ENCODE measurements around the gene FTCDNL1.
A peak's percentile ranks its signal among the peaks of the same experiment; 100 is the strongest.

FTCDNL1 gene

DNA sequence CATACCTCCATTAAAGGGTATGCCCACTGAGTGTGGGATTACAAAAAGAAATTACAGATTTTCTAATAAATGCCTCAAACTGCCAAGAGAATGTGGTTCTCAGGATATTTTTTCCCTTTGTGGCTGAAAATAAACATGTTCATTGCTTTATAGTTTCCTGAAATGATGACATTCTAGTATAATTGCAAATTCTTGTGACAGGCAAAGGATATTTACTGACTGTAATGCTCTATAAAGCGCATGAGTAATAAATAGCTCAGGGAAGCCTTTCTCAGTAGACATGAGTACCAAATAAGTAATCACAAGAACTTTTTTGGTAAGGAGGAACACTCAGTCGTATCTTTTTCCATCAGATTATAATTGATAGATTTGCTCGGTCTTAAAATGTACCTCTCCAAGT, 72.3 kb downstream of the FTCDNL1 start:
- Mint-ChIP-seq H3K4me3 (no peak overlapping the region), H3K36me3 (ENCODE audit: low read depth) (no peaks in the 10 kb centered on the region), H3K27me3 (ENCODE audit: low read depth) (peaks cover 6% of the 10 kb centered on the region), H3K4me1 (no peaks in the 10 kb centered on the region), H3K9me3 (peaks cover 5% of the 10 kb centered on the region), H3K27ac (no peak overlapping the region)
- TF ChIP-seq, protein P1, sequence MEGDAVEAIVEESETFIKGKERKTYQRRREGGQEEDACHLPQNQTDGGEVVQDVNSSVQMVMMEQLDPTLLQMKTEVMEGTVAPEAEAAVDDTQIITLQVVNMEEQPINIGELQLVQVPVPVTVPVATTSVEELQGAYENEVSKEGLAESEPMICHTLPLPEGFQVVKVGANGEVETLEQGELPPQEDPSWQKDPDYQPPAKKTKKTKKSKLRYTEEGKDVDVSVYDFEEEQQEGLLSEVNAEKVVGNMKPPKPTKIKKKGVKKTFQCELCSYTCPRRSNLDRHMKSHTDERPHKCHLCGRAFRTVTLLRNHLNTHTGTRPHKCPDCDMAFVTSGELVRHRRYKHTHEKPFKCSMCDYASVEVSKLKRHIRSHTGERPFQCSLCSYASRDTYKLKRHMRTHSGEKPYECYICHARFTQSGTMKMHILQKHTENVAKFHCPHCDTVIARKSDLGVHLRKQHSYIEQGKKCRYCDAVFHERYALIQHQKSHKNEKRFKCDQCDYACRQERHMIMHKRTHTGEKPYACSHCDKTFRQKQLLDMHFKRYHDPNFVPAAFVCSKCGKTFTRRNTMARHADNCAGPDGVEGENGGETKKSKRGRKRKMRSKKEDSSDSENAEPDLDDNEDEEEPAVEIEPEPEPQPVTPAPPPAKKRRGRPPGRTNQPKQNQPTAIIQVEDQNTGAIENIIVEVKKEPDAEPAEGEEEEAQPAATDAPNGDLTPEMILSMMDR (IDR thresholded peaks at IDR 0.05; ENCODE audit: unreplicated experiment in 3 of 3) = no peak

DNA sequence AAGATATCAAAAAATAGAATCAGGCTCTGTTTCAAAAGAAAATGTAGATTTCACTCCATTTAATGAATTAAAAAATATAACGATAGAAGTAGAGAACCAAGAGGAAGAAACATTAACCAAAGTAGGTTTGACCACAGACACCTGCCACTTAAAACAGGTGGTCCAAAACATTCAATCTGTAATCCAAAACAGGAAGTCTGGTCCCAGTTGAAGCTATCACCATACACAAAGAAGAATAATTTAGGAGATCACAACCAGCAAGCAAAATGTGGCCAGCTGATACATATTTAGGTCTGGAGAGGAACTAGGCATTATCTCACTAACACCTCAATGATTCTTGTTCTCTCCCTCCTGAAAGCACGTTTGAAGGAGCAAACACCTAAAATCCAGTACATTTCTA, 73.1 kb downstream of the FTCDNL1 start:
- no peak overlapping the region for H3K4me3 Mint-ChIP-seq
- H3K36me3 Mint-ChIP-seq (ENCODE audit: low read depth) = no peaks in the 10 kb centered on the region
- TF ChIP-seq, protein P1 (IDR thresholded peaks at IDR 0.05; ENCODE audit: unreplicated experiment in 3 of 3) = no peak
- H3K27me3 Mint-ChIP-seq (ENCODE audit: low read depth) = peaks cover 6% of the 10 kb centered on the region
- H3K9me3 Mint-ChIP-seq = peaks cover 5% of the 10 kb centered on the region
- H3K4me1 Mint-ChIP-seq = no peaks in the 10 kb centered on the region
- no peak overlapping the region for H3K27ac Mint-ChIP-seq

DNA sequence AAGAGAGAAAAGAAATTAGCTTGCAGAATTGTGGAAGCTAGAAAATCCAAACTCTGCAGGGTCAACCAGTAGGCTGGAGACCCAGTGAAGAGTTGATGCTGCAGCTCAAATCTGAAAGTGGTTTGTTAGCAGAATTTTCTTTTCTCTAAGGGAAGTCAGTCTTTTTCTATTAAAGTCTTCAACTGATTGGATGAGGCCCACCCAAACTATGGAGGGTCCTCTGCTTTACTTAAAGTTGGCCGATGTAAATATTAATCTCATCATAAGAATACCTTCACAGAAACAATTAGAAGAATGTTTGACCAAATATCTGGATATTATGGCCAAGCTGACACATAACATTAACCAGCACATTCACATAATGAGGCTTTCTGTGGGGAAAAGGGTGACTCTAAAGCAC, 73.7 kb downstream of the FTCDNL1 start:
- TF ChIP-seq, protein P1 (IDR thresholded peaks at IDR 0.05; ENCODE audit: unreplicated experiment in 3 of 3) = no peak
- no peaks in the 10 kb centered on the region for H3K4me1 Mint-ChIP-seq
- H3K9me3 Mint-ChIP-seq = peaks cover 4% of the 10 kb centered on the region
- no peaks in the 10 kb centered on the region for H3K36me3 Mint-ChIP-seq (ENCODE audit: low read depth)
- no peak overlapping the region for H3K27ac Mint-ChIP-seq
- H3K4me3 Mint-ChIP-seq = no peak overlapping the region
- H3K27me3 Mint-ChIP-seq (ENCODE audit: low read depth) = peaks cover 6% of the 10 kb centered on the region

DNA sequence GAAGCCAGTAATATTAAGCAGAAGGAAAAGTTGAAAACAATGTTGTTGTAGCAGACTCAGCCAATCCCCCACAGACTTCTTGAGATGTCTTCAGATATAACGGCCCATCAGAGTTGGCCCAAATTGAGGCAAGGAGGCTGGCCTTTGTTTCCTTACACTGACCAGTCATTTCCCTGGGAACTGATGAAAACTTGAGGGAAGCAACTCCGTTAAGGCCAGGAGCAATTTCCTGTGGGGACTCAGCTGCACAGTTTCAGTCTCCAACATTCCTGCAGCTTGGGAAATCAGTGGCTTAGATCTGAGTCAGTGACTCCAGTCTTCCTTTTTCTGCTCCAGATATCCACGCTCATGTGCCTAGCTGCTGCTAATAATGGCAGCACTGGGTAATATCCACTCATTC, 75.7 kb downstream of the FTCDNL1 start:
- peaks cover 11% of the 10 kb centered on the region for H3K27me3 Mint-ChIP-seq (ENCODE audit: low read depth)
- H3K4me3 Mint-ChIP-seq = no peak overlapping the region
- TF ChIP-seq, protein P1 (IDR thresholded peaks at IDR 0.05; ENCODE audit: unreplicated experiment in 3 of 3) = no peak
- H3K36me3 Mint-ChIP-seq (ENCODE audit: low read depth) = no peaks in the 10 kb centered on the region
- no peaks in the 10 kb centered on the region for H3K4me1 Mint-ChIP-seq
- H3K27ac Mint-ChIP-seq = no peak overlapping the region
- H3K9me3 Mint-ChIP-seq = peaks cover 3% of the 10 kb centered on the region

DNA sequence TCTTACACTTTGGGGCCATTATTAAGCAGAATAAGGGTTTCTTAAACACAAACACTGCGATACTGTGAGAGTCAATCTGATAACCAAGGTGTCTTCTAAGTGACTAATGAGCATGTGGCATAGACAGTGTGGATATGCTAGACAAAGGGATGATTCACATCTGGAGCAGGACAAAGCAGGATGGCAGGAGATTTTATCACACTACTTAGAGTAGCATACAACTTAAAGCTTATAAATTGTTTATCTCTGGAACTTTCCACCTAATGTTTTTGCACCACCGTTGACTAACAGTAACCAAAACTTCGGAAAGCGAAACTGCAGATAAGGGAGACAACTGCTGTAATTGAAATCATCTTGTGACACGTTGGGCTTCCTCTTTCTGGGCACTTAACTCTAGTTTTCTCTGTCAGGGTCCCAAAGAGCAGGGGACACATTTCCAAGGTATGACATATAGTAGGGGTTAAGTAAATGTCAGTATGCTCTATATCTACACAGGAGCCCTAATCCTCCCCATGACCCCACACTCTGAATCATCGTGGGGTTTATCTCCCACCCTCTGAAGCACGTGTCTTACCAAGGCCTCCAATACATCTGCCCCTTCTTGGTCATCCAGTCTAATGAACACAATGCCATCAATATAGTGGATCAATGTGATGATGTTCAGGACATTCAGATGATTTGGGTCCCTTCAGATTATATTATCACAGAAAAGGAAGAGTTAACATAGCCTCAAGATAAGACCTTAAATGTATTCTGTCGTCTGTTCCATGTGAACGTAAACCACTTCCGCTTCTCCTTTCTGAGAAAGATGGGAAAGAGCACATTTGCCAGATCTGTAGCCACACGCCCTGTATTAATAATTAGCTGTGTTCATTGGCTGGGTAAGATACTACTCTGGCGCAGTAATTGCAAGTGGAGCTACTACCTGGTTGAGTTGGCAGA, 78.7 kb downstream of the FTCDNL1 start:
- no peaks in the 10 kb centered on the region for H3K9me3 Mint-ChIP-seq
- H3K4me3 Mint-ChIP-seq = no peak overlapping the region
- H3K27me3 Mint-ChIP-seq (ENCODE audit: low read depth) = peaks cover 5% of the 10 kb centered on the region
- TF ChIP-seq, protein P1 (IDR thresholded peaks at IDR 0.05; ENCODE audit: unreplicated experiment in 3 of 3) = no peak
- no peaks in the 10 kb centered on the region for H3K36me3 Mint-ChIP-seq (ENCODE audit: low read depth)
- H3K27ac Mint-ChIP-seq = no peak overlapping the region
- H3K4me1 Mint-ChIP-seq = no peaks in the 10 kb centered on the region

DNA sequence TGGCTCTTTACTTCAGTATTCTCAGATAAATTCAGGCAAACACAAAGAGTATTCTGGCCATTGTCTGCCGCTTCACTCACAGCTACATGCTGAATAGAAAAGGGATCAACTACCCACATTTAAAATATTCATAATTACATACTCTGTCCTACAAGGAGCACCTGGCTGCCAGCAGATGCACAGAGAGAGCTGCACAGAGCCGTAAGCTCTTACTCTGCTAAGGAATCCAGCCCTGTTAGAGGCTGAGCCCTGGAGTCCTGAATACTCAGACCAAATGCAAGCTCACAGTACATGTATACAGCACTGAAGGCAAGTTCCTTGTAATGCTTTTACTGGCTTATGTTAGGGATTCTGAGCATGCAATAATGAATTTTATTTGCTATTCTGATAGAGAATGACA, 80.3 kb downstream of the FTCDNL1 start:
- Mint-ChIP-seq H3K27ac (peak overlapping the region in 2 of 3 experiments; percentile 41 to 43), H3K4me3 (no peak overlapping the region), H3K36me3 (ENCODE audit: low read depth) (no peaks in the 10 kb centered on the region), H3K4me1 (no peaks in the 10 kb centered on the region), H3K9me3 (no peaks in the 10 kb centered on the region), H3K27me3 (ENCODE audit: low read depth) (peaks cover 8% of the 10 kb centered on the region)
- TF ChIP-seq, protein P1 (IDR thresholded peaks at IDR 0.05; ENCODE audit: unreplicated experiment in 3 of 3) = no peak
